HG03354 (cell line): ENCODE results near the gene FAM24B.
"Not testable (repeated sequence)": the region's sequence is repeated elsewhere in the genome, so short reads cannot be mapped to it uniquely, and the experiment has no call there.

ENCODE experiments used
- ATAC-seq: cut with Tn5 transposase; IDR thresholded peaks from one replicate; pipeline ENCODE4 v1.9.1; 2021; ENCODE audit warnings: mild to moderate bottlenecking; ENCODE audit not compliant: unreplicated experiment, poor library complexity, severe bottlenecking

FAM24B gene, protein sequence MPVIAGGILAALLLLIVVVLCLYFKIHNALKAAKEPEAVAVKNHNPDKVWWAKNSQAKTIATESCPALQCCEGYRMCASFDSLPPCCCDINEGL

DNA sequence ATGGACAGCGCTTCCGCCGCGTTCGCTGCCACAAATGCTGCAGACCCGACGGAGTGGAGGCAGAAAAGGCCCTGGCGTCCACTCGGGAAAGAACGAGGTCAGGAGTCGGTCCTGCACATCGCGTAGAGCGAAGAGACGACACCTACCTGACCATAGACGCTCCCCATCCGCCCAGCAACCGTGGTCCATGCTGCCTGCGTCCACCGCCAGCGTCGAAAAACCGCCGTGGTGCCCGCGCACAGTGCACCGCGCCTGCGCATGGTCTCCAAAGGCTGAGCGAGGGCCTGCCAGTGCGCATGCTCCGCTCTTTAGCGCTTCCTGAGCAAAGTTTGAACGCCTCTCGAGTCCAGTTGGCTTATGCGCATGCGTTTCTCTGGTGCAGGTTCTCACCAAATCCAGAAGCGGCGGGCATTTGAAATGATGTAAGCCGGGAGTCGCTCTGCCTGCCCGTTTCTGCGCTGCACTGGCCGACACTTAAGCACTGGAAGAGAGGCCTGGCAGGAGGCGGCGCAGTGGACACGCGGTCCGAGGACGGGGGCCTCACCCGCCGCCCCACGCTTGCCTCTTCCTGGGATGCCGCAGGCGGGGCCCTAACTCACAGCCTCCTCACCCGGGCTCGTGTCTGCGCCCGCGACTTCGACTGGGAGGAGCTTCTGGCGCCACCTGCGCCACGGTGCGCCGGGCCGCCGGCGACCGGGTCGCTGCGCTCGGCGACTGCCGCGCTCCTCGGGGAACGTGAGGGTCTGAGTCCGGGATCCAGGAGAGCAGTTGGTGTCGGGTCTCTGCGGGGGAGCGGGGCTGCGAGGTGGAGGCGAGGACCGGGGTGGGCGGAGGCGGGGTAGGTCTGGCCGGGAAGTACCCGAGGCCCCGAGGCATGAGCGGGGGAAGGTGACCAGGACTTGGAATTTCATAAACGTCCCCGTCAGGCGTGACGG lies at the start of gene FAM24B:
TSS of gene FAM24B (minus strand) at position 243 of the 935 bp plus-strand sequence. CDS start 29,066 bp downstream, outside the sequence.
- peak; percentile 84 for ATAC-seq

DNA sequence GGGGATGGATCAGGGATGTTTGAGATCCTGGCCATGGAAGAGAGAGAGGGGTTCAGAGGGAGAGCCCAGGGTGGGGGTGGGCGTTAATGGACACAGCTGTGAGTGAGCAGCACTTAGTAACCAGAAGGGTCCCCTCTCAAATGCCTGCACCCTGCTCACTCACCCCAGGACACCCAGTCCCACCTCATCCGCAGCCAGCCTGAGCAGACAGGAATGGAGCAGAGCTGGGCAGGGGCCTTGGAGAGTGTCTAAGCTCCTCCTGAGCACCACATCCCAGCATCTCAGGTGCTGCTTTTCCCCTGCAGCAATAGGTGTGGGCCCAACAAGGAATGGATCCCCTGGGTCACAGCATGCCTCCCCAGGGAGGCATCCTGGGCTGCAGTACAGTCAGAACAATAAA lies 36.3 kb upstream of the FAM24B start:
- ATAC-seq, result no peak

DNA sequence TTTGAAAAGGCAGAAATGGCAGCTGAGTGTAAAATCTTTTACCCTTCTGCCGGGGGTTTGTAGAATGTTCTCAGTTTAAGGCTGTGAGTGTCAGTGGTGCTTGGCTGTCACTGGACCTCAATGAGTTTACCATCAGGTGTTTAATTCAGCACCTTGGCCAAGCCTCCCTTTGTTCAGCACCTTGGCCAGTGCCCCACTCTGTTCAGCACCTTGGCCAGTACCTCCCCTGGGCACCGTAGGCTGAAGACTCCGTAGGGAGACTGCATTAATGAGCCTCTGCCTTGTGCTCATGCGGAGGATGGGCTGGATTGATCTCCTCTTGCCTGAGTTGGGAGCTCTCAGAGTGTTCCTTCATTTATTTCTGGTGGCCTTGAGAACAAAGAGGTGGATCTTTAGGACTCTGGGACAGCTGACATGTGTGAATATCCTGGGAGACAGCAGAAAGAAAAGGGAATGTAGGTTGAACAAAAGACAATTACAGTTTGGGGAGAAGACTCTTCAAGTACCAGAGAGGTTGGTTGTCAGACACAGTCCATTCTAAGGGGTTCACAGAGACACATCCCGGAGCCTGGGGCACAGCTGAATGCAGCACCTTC lies 32.6 kb upstream of the FAM24B start:
- no peak for ATAC-seq

DNA sequence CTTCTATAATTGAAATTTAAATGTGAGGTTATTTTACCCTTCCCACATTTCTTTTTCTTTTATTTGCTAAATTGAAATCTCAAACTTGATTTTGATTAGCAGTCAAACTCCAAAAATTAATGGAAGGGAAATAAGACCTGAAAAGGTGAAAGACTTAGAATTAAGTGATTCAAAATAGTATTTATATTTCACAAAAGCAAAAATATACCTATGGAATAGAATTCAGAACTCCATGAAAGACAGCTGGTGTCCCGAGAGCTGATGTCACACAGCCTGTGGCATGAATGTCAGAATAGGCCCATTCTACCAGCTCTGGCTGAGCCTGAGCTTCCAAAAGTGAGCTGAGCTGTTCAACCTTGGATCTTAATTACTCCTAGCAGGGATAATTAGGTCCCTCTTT lies 30.9 kb upstream of the FAM24B start, which contains the start of gene FAM24A:
TSS of gene FAM24A (plus strand) at position 301 of the 400 bp plus-strand sequence. CDS start 1,025 bp downstream, outside the sequence.
- no peak for ATAC-seq

GRCh38 chr10:122903861-122904260 lies 24.5 kb upstream of the FAM24B start:
- not testable (repeated sequence) for ATAC-seq

DNA sequence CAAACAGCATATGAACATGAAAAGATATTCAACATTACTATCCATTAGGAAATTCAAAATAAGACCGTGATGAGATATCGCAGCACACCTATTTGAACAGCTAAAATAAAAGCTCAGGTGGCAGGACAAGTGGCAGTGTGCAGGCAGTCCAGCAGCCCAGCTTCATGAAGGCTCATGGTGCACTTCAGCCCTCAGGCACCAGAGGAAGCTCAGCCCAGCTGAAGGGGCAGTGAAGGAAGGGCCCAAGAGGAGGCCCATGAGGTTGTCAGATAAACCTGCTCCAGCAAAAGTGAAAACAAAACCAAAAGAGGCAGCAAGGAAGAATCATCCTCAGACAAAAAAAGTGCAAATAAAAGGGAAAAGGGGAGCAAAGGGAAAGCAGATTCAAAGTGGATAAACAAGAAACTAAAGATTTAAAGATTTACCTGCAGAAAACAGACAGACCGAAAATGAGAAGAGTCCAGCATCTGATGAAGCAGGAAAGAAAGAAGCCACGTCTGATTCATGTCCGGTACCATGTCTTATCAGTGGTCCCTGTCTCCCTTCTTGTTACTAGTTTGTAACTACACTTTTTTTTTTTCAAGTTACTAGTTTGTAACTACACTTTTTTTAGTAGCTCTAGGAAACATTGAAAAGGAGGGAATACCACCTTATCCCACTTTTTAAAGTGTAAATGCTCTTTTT lies 15.0 kb upstream of the FAM24B start:
- ATAC-seq, result no peak

- ATAC-seq, result no peak
Observed at GRCh38 chr10:122884166-122884565, 4.8 kb upstream of the FAM24B start.

- ATAC-seq, result no peak
Observed at GRCh38 chr10:122882766-122883165, 3.4 kb upstream of the FAM24B start.

GRCh38 chr10:122878799-122879338 lies 512 bp downstream of the FAM24B start:
- peak; percentile 11 for ATAC-seq

GRCh38 chr10:122877264-122877663 lies 2.1 kb downstream of the FAM24B start:
- ATAC-seq, result no peak

DNA sequence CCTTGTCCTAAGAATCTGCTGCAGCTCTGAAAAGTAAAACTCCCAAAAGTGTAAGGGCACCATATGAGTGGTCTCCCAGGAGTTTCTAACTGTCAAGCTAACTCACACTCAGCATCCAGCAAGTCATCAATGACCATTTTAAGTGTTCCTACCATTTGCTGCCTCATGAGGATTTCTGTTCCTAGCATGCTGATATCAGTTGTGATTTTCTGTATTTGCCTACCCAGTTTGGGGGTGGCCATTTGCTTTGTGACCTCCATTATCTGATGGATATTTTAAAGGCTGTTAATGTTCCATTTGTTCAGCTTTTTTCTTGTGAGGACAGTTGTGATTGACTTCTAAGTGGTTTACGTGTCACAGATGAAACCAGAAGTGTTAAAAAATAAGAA lies 2.9 kb downstream of the FAM24B start:
- ATAC-seq, result no peak

DNA sequence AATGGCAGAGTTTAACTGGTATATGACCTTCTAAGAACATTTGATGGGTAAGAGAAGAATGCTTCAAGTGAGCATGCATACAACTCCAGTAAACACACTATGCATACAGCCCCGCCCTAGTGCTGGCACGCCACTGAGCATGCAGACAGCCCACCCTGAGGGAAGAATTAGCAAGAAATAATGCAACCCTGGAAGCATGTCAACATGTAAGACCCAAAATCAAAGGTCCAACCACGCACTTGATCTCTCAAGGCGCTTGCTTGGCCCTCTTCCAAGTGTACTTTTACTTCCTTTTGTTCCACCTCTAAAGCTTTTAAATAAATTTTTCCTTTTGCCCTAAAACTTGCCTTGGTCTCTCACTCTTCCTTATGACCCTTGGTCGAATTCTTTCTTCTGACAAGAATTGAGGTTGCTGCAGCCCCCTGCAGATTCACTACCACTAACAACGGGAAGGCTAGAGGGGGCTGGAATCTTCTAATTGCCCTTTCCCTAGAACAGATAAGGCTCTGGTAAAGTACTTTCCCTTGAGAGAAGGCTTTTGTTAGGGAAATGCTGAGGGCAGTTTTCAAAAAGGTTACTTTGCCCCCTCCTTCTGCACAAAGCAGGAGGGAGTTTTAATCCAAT lies 3.4 kb downstream of the FAM24B start:
- no peak for ATAC-seq

DNA sequence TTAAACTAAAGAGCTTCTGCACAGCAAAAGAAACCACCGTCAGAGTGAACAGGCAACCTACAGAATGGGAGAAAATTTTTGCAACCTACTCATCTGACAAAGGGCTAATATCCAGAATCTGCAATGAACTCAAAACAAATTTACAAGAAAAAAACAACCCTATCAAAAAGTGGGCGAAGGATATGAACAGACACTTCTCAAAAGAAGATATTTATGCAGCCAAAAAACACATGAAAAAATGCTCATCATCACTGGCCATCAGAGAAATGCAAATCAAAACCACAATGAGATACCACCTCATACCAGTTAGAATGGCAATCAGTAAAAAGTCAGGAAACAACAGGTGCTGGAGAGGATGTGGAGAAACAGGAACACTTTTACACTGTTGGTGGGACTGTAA lies 7.4 kb downstream of the FAM24B start:
- not testable (repeated sequence) for ATAC-seq

DNA sequence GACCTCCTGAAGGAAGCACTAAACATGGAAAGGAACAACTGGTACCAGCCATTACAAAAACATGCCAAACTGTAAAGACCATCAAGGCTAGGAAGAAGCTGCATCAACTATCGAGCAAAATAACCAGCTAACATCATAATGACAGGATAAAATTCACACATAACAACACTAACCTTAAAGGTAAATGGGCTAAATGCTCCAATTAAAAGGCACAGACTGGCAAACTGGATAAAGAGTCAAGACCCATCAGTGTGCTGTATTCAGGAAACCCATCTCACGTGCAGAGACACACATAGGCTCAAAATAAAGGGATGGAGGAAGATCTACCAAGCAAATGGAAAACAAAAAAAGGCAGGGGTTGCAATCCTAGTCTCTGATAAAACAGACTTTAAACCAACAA lies 10.6 kb downstream of the FAM24B start:
- ATAC-seq, result not testable (repeated sequence)

- not testable (repeated sequence) for ATAC-seq
Observed at GRCh38 chr10:122866757-122867482, 12.5 kb downstream of the FAM24B start.

DNA sequence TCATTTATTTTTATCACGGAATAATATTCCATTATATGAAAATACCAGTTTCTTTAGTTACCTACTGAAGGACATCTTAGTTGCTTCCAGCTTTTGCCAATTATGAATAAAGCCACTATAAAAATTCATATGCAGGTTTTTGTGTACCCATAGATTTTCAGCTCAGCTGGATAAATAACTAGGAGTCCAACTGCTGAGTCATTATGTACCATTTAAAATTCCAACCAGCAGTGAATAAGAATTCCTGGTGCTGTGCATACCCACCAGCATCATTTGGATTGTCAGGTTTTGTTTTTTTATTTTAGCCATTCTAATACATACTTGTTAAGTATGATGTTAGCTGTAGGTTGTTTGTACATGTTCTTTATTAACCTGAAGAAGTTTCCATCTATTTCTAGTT lies 14.5 kb downstream of the FAM24B start:
- ATAC-seq, result no peak

DNA sequence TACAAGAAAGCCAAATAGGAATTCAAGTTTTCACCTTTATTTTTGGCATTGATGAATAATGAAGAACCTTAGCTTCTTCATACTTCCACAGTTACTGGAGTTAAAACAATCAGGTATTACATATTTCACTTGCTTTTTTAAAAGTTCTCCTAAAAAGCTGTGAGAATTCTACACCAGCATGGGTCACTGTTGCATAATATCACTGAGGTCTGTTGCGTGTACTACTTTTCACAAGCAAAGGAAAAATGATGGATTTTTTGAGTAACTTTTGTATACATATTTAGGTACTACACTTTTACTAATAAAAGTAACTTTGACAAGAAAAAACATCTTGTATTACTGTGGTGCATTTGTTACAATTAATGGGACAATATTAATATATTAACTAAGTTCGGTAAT lies 15.2 kb downstream of the FAM24B start:
- no peak for ATAC-seq

GRCh38 chr10:122863216-122864193 lies 15.9 kb downstream of the FAM24B start:
- no peak for ATAC-seq
